Measurements from ENCODE around the gene PRRT1B. TPM values are rescaled to one million over a fixed set of nuclear protein-coding genes. Genes with fewer than 3 reads are reported as not detected.

PRRT1B gene
- total RNA-seq (under 1 TPM in 1 of 2 donors, not detected in 1; 0.28 TPM), polyA plus RNA-seq (ENCODE audit: insufficient read length in 2 of 2) (1 to 10 TPM in 1 of 2 donors, under 1 TPM in 1; 0.19 to 1.1 TPM)
- long read RNA-seq, donor 1, result 0 reads
- long read RNA-seq, donor 2, result 0 reads
- long read RNA-seq, donor 3, result 0 reads
- long read RNA-seq, donor 4, result 0 reads

DNA sequence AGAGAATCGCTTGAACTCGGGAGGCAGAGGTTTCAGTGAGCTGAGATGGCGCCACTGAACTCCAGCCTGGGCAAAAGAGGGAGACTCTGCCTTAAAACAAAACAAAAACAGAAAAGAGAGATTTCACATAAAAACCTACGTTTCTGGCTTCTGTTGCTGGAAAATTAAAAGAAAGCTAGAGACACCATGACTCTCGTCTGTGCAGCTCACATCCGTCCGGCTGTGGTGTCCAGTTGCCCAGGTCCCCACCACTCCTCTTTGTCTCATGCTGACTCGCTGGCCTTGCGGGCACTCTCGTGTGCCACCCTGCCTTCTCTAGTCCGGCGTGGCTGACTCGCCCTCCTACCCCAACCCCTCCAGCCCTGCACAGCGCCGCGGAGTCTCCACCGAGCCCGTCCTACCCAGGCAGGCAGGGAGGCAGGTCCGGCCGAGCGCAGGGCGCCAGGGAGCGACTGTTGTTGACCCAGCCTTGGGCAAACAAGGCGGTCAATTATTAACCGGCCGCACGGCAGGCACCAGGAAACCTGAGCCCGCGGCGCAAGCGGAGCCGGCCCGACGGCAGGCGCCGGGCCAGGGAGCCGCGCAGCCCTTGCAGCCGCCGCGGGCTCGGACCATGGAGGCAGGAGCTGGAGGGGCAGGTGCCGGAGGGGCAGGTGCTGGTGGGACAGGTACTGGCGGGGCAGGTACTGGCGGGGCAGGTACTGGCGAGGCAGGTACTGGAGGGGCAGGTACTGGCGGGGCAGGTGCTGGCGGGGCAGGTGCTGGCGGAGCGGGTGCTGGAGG lies at the start of gene PRRT1B:
Gene PRRT1B, plus strand, starts transcription at position 521 of the 783 bp plus-strand sequence. Its CDS starts 93 bp downstream, at position 614.
- Histone ChIP-seq H3K4me1 (ENCODE audit: control insufficient read depth, insufficient read depth, low read length) (peaks cover 17% of the 10 kb centered on the region), H3K27me3 (ENCODE audit: control insufficient read depth, insufficient read depth, low read length) (peaks cover 32% of the 10 kb centered on the region), H3K9me3 (ENCODE audit: control insufficient read depth, insufficient read depth, low read length) (peaks cover 7% of the 10 kb centered on the region), H3K27ac (ENCODE audit: low read depth, low read length) (no peak within 1 kb of the TSS), H3K36me3 (ENCODE audit: control insufficient read depth, insufficient read depth, low read length) (no peaks in the 10 kb centered on the region), H3K4me3 (ENCODE audit: low read depth, low read length) (peak within 1 kb of the TSS; percentile 12)
- 7% methylated on average over 47 of the region's 50 CpGs for WGBS (ENCODE audit: insufficient coverage)
- DNase-seq (ENCODE audit: low read depth in 4 of 6, low spot score in 6 of 6), result no peak

DNA sequence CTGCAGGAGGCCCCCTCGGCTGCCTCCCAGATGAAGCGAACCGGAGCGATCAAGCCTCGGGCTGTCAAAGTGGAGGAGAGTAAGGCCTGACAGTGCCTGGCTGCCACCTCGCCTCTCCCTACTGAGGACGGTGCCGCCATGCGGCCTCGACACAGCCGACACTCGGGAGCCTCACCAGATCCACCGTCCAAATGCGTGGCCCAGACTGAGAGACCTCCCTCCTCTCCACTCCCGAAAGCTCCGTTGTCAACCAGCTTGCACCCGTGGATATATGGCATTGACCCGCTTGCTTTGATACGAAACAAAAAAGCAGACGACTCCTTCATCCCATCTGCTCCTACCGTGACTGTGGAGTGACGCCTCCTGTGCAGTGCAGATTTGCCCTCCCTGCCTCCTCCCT lies 49.5 kb upstream of the PRRT1B start:
- Histone ChIP-seq H3K4me3 (ENCODE audit: low read depth, low read length) (no peak overlapping the region), H3K4me1 (ENCODE audit: control insufficient read depth, insufficient read depth, low read length) (peaks cover 14% of the 10 kb centered on the region), H3K36me3 (ENCODE audit: control insufficient read depth, insufficient read depth, low read length) (peaks cover 96% of the 10 kb centered on the region), H3K9me3 (ENCODE audit: control insufficient read depth, insufficient read depth, low read length) (no peaks in the 10 kb centered on the region), H3K27ac (ENCODE audit: low read depth, low read length) (no peak overlapping the region), H3K27me3 (ENCODE audit: control insufficient read depth, insufficient read depth, low read length) (no peaks in the 10 kb centered on the region)
- DNase-seq (ENCODE audit: low read depth in 4 of 6, low spot score in 6 of 6), result peak in 1 of 6 donors; percentile 54
- WGBS (ENCODE audit: insufficient coverage), result 78% methylated on average over 21 of the region's 22 CpGs

DNA sequence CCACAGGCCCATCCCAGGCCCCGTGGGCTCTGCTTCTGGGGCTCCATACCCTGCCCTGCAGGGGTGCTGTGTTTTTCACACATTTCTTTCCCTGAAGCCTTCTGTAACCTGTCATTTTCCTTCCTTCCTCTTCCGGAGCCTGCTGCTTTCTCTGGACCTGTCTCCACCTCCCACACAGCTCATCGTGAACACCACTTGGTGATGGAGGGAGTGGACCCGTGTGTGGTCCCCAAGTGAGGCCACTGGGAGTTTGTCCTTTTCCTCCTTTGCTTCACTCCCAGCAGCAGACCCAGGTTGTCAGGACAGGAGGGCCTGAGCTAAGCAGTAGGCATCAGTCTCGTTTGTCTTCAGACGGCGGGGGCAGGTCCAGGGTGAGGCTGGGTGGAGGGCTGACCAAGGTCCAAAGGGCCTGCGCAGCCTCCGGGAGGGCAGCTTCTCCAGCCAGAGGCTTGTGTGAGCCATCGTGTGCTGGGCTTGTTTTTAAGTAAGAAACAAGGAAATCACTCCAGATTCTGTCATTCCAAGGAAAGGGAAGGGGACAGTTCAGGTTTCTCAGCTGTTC lies 48.4 kb upstream of the PRRT1B start:
- H3K36me3 ChIP-seq (ENCODE audit: control insufficient read depth, insufficient read depth, low read length), result peaks cover 89% of the 10 kb centered on the region
- no peaks in the 10 kb centered on the region for H3K9me3 ChIP-seq (ENCODE audit: control insufficient read depth, insufficient read depth, low read length)
- 82% methylated on average over 7 of the region's 10 CpGs for WGBS (ENCODE audit: insufficient coverage)
- H3K27me3 ChIP-seq (ENCODE audit: control insufficient read depth, insufficient read depth, low read length), result no peaks in the 10 kb centered on the region
- DNase-seq (ENCODE audit: low read depth in 4 of 6, low spot score in 6 of 6), result no peak
- no peak overlapping the region for H3K27ac ChIP-seq (ENCODE audit: low read depth, low read length)
- H3K4me1 ChIP-seq (ENCODE audit: control insufficient read depth, insufficient read depth, low read length), result peaks cover 20% of the 10 kb centered on the region
- H3K4me3 ChIP-seq (ENCODE audit: low read depth, low read length), result no peak overlapping the region

GRCh38 chr9:131499254-131499767 lies 46.0 kb upstream of the PRRT1B start:
- no peak for DNase-seq (ENCODE audit: low read depth in 4 of 6, low spot score in 6 of 6)
- Histone ChIP-seq H3K4me3 (ENCODE audit: low read depth, low read length) (no peak overlapping the region), H3K36me3 (ENCODE audit: control insufficient read depth, insufficient read depth, low read length) (peaks cover 67% of the 10 kb centered on the region), H3K4me1 (ENCODE audit: control insufficient read depth, insufficient read depth, low read length) (peaks cover 31% of the 10 kb centered on the region), H3K27ac (ENCODE audit: low read depth, low read length) (no peak overlapping the region), H3K9me3 (ENCODE audit: control insufficient read depth, insufficient read depth, low read length) (no peaks in the 10 kb centered on the region), H3K27me3 (ENCODE audit: control insufficient read depth, insufficient read depth, low read length) (no peaks in the 10 kb centered on the region)
- WGBS (ENCODE audit: insufficient coverage), result 91% methylated on average over 7 of the region's 7 CpGs

GRCh38 chr9:131500377-131500776 lies 44.9 kb upstream of the PRRT1B start:
- Histone ChIP-seq H3K4me1 (ENCODE audit: control insufficient read depth, insufficient read depth, low read length) (peaks cover 22% of the 10 kb centered on the region), H3K27me3 (ENCODE audit: control insufficient read depth, insufficient read depth, low read length) (no peaks in the 10 kb centered on the region), H3K9me3 (ENCODE audit: control insufficient read depth, insufficient read depth, low read length) (no peaks in the 10 kb centered on the region), H3K4me3 (ENCODE audit: low read depth, low read length) (no peak overlapping the region), H3K27ac (ENCODE audit: low read depth, low read length) (no peak overlapping the region), H3K36me3 (ENCODE audit: control insufficient read depth, insufficient read depth, low read length) (peaks cover 56% of the 10 kb centered on the region)
- WGBS (ENCODE audit: insufficient coverage), result 76% methylated on average over 5 of the region's 12 CpGs
- no peak for DNase-seq (ENCODE audit: low read depth in 4 of 6, low spot score in 6 of 6)

- 59% methylated on average over 5 of the region's 5 CpGs for WGBS (ENCODE audit: insufficient coverage)
- H3K4me3 ChIP-seq (ENCODE audit: low read depth, low read length), result no peak overlapping the region
- DNase-seq (ENCODE audit: low read depth in 4 of 6, low spot score in 6 of 6), result no peak
- peaks cover 50% of the 10 kb centered on the region for H3K36me3 ChIP-seq (ENCODE audit: control insufficient read depth, insufficient read depth, low read length)
- no peaks in the 10 kb centered on the region for H3K9me3 ChIP-seq (ENCODE audit: control insufficient read depth, insufficient read depth, low read length)
- no peak overlapping the region for H3K27ac ChIP-seq (ENCODE audit: low read depth, low read length)
- H3K4me1 ChIP-seq (ENCODE audit: control insufficient read depth, insufficient read depth, low read length), result peaks cover 22% of the 10 kb centered on the region
- no peaks in the 10 kb centered on the region for H3K27me3 ChIP-seq (ENCODE audit: control insufficient read depth, insufficient read depth, low read length)
These were observed 44.3 kb upstream of the PRRT1B start for GRCh38 chr9:131500939-131501541.

- Histone ChIP-seq H3K4me1 (ENCODE audit: control insufficient read depth, insufficient read depth, low read length) (peaks cover 22% of the 10 kb centered on the region), H3K9me3 (ENCODE audit: control insufficient read depth, insufficient read depth, low read length) (no peaks in the 10 kb centered on the region), H3K36me3 (ENCODE audit: control insufficient read depth, insufficient read depth, low read length) (peaks cover 46% of the 10 kb centered on the region), H3K4me3 (ENCODE audit: low read depth, low read length) (peak within 1 kb of the TSS; percentile 60), H3K27me3 (ENCODE audit: control insufficient read depth, insufficient read depth, low read length) (no peaks in the 10 kb centered on the region), H3K27ac (ENCODE audit: low read depth, low read length) (peak within 1 kb of the TSS; percentile 61)
- WGBS (ENCODE audit: insufficient coverage), result under 1% methylated on average over 83 of the region's 83 CpGs
- DNase-seq (ENCODE audit: low read depth in 4 of 6, low spot score in 6 of 6), result peak; percentile 80 to 97 (median 88)
These were observed 42.3 kb upstream of the PRRT1B start, which contains the start of gene POMT1 for GRCh38 chr9:131502781-131503625. Gene POMT1 (plus strand): TSS chr9:131502918. CDS start chr9:131504219, 1,301 bp downstream.

DNA sequence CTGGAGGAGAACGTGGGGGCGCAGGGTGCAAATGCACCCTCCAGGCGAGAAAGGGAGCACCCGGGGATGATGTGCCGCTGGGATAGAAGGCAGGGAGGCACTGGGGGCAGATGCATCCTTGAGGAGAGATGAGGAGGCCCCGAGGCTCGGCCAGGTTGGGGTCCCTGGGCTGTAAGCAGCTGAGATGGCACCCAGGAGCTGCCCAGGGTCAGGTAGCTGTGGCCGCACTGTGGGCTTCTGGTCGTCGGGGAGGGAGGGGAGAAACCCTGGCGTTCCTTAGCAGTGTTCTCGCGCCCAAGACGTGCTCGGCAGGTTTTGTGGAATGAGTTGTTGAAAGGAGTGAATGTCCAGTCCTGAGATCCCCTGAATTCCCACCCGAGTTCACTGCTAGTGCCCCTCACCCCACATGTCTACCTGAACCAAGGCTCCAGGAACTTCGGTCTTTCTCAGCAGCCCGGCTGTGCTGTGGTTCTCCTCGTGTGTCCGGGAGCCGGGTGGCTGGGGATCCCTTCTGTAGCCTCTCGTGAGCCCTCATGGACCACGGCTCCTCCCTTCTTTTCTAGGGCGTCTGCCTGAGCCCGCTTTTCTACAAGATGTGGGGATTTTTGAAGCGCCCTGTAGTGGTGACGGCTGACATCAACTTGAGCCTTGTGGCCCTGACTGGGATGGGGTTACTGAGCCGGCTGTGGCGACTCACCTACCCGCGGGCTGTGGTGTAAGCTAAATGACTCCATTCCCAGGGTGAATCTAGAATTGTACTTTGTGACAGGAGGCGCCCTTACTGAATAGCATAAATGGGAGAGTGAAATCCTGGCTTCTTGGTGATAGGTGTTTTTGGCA lies 41.5 kb upstream of the PRRT1B start:
- H3K27ac ChIP-seq (ENCODE audit: low read depth, low read length), result no peak overlapping the region
- WGBS (ENCODE audit: insufficient coverage), result 13% methylated on average over 26 of the region's 32 CpGs
- peak in 1 of 6 donors; percentile 19 for DNase-seq (ENCODE audit: low read depth in 4 of 6, low spot score in 6 of 6)

More for the DNA sequence above, 41.5 kb upstream of the PRRT1B start:
- Histone ChIP-seq H3K27me3 (ENCODE audit: control insufficient read depth, insufficient read depth, low read length) (no peaks in the 10 kb centered on the region), H3K9me3 (ENCODE audit: control insufficient read depth, insufficient read depth, low read length) (no peaks in the 10 kb centered on the region), H3K4me3 (ENCODE audit: low read depth, low read length) (peak overlapping the region; percentile 60), H3K36me3 (ENCODE audit: control insufficient read depth, insufficient read depth, low read length) (peaks cover 39% of the 10 kb centered on the region), H3K4me1 (ENCODE audit: control insufficient read depth, insufficient read depth, low read length) (peaks cover 22% of the 10 kb centered on the region)
